ENCODE measurements around the gene OSR1.
A peak's percentile ranks its signal among the peaks of the same experiment; 100 is the strongest.

OSR1 gene

GRCh38 chr2:19357402-19358241, 801 bp downstream of the OSR1 start:
- peak; percentile 45 for DNase-seq

GRCh38 chr2:19356545-19357401, 1.6 kb downstream of the OSR1 start:
- no peak for DNase-seq

GRCh38 chr2:19355931-19356544, 2.4 kb downstream of the OSR1 start:
- DNase-seq, result peak; percentile 42

- no peak for DNase-seq
These were observed 3.0 kb downstream of the OSR1 start for GRCh38 chr2:19355416-19355821.

- DNase-seq, result no peak
These were observed 3.4 kb downstream of the OSR1 start for GRCh38 chr2:19355014-19355405.

GRCh38 chr2:19353721-19354050, 4.7 kb downstream of the OSR1 start:
- DNase-seq, result no peak

- DNase-seq, result no peak
These were observed 5.3 kb downstream of the OSR1 start for GRCh38 chr2:19352946-19353720.

- no peak for DNase-seq
These were observed 6.3 kb downstream of the OSR1 start for GRCh38 chr2:19351899-19352697.

- no peak for DNase-seq
These were observed 6.9 kb downstream of the OSR1 start for GRCh38 chr2:19351499-19351898.

- no peak for DNase-seq
These were observed 7.6 kb downstream of the OSR1 start for GRCh38 chr2:19350678-19351401.

- DNase-seq, result peak; percentile 64
These were observed 8.3 kb downstream of the OSR1 start for GRCh38 chr2:19349911-19350677.

- no peak for DNase-seq
These were observed 9.7 kb downstream of the OSR1 start for GRCh38 chr2:19348692-19349091.

- peak; percentile 98 for DNase-seq
These were observed 10.5 kb downstream of the OSR1 start for GRCh38 chr2:19347619-19348562.

- no peak for DNase-seq
These were observed 11.3 kb downstream of the OSR1 start for GRCh38 chr2:19346983-19347618.

- DNase-seq, result no peak
These were observed 20.7 kb downstream of the OSR1 start for GRCh38 chr2:19337742-19338141.

- DNase-seq, result no peak
These were observed 21.2 kb downstream of the OSR1 start for GRCh38 chr2:19337202-19337601.

- DNase-seq, result no peak
These were observed 21.6 kb downstream of the OSR1 start for GRCh38 chr2:19336781-19337180.

- DNase-seq, result no peak
These were observed 25.9 kb downstream of the OSR1 start for GRCh38 chr2:19332503-19332902.

GRCh38 chr2:19331450-19331849, 27.0 kb downstream of the OSR1 start:
- DNase-seq, result no peak
